Measurements from ENCODE around the gene FER.

FER gene

DNA sequence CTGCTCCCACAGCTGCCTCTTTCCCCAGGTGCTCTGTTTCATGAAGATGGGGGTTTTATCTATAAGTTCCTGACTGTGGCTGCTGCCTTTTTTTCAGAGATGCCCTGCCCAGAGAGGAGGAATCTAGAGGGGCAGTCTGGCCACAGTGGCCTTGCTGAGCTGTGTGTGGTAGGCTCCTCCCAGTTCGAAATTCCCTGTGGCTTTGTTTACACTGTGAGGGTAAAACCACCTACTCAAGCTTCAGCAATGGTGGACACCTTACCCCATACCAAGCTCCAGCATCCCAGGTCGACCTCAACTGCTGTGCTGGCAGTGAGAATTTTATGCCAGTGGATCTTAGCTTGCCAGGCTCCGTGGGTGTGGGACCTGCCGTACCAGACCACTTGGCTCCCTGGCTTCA is 250.0 kb downstream of the FER start:
- TF ChIP-seq, protein P1, sequence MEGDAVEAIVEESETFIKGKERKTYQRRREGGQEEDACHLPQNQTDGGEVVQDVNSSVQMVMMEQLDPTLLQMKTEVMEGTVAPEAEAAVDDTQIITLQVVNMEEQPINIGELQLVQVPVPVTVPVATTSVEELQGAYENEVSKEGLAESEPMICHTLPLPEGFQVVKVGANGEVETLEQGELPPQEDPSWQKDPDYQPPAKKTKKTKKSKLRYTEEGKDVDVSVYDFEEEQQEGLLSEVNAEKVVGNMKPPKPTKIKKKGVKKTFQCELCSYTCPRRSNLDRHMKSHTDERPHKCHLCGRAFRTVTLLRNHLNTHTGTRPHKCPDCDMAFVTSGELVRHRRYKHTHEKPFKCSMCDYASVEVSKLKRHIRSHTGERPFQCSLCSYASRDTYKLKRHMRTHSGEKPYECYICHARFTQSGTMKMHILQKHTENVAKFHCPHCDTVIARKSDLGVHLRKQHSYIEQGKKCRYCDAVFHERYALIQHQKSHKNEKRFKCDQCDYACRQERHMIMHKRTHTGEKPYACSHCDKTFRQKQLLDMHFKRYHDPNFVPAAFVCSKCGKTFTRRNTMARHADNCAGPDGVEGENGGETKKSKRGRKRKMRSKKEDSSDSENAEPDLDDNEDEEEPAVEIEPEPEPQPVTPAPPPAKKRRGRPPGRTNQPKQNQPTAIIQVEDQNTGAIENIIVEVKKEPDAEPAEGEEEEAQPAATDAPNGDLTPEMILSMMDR (conservative IDR thresholded peaks at IDR 0.05; ENCODE audit: control insufficient read depth, insufficient read depth, low read depth, low read length), result no peak
- no peak overlapping the region for H3K4me3 ChIP-seq (ENCODE audit: control insufficient read depth, low read depth, low read length)
- no peak for DNase-seq (ENCODE audit: low read depth)

DNA sequence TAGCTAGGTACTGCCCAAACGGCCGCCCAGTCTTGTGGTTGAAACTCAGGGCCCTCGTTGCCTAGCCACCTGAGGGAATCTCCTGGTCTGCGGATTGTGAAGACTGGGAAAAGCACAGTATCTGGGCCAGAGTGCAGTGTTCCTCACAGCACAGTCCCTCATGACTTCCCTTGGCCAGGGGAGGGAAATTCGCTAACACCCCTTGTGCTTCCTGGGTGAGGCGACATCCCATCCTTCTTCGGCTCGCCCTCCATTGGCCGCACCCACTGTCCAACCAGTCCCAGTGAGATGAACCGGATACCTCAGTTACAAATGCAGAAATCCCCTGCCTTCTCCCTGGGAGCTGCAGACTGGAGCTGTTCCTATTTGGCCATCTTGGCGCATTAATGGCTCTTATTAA is 250.5 kb downstream of the FER start:
- no peak overlapping the region for H3K4me3 ChIP-seq (ENCODE audit: control insufficient read depth, low read depth, low read length)
- TF ChIP-seq, protein P1 (conservative IDR thresholded peaks at IDR 0.05; ENCODE audit: control insufficient read depth, insufficient read depth, low read depth, low read length), result no peak
- no peak for DNase-seq (ENCODE audit: low read depth)

- DNase-seq (ENCODE audit: low read depth), result no peak
- TF ChIP-seq, protein P1 (conservative IDR thresholded peaks at IDR 0.05; ENCODE audit: control insufficient read depth, insufficient read depth, low read depth, low read length), result no peak
- H3K4me3 ChIP-seq (ENCODE audit: control insufficient read depth, low read depth, low read length), result no peak overlapping the region
Measured at GRCh38 chr5:109003928-109004327, 256.2 kb downstream of the FER start.

DNA sequence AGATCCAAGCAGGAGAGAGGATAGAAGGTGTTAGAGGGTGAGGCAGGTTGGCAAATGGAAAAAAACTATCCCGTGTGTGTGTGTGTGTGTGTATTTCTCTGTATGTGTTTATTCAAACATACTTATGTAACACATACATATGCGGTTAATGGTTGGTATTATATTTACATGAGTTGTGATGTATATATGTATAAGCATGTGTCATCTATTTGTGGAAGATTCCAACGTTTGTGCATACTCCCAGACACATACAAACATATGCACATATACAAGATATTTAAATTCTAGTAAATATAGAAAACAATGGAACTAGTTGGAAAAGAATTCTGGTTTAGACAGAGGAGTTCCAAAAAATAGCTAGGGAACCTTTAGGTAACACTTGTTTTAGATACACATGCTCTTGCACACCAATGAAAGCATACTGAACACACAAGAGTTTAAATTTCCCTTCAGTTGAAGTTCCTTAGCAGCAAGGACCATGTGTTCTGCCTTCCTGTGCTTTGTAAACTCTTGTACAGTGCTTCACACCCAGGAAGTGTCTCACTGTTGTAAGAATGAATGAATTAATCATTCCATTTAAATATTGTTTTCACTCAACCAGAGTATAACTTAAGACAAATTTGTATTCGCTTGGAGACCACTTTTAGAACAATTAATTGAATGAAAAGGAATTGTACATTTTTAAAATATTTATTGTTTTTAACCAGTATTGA is 257.8 kb downstream of the FER start:
- no peak for DNase-seq (ENCODE audit: low read depth)
- TF ChIP-seq, protein P1 (conservative IDR thresholded peaks at IDR 0.05; ENCODE audit: control insufficient read depth, insufficient read depth, low read depth, low read length), result no peak
- H3K4me3 ChIP-seq (ENCODE audit: control insufficient read depth, low read depth, low read length), result no peak overlapping the region

DNA sequence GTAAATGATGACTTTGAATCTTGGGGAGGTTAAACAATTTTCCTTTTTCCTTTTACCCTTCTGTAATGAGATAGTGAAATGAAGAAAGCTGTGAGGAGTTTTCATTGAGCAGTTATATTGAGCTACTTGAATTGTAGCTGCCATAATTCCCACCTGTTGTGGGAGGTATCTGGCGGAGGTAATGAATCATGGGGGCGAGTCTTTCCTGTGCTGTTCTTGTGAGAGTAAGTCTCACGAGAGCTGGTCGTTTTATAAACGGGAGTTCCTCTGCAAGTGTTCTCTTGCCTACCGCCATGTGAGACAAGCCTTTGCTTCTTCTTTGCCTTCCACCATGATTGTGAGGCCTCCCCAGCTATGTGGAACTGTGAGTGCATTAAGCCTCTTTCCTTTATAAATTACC is 258.4 kb downstream of the FER start:
- DNase-seq (ENCODE audit: low read depth), result no peak
- TF ChIP-seq, protein P1 (conservative IDR thresholded peaks at IDR 0.05; ENCODE audit: control insufficient read depth, insufficient read depth, low read depth, low read length), result no peak
- H3K4me3 ChIP-seq (ENCODE audit: control insufficient read depth, low read depth, low read length), result no peak overlapping the region

GRCh38 chr5:109016300-109016699 is 268.6 kb downstream of the FER start:
- TF ChIP-seq, protein P1 (conservative IDR thresholded peaks at IDR 0.05; ENCODE audit: control insufficient read depth, insufficient read depth, low read depth, low read length), result no peak
- DNase-seq (ENCODE audit: low read depth), result no peak
- H3K4me3 ChIP-seq (ENCODE audit: control insufficient read depth, low read depth, low read length), result no peak overlapping the region
